Small intestine (tissue), 7 donors: ENCODE results near the gene ATPAF1. TPM values are rescaled to one million over a fixed set of nuclear protein-coding genes. Genes with fewer than 3 reads are reported as not detected.

Experiments used
- DNase-seq, 2 donors: peaks; one replicate each; pipeline versions ENCODE4 v3.0.0 to v3.0.0-alpha.2; 2013
- FAIRE-seq: peaks from 2 replicates; lab custom pipeline; 2012; peaks lifted over from hg19 to GRCh38; lab: Jason Lieb, UNC
- H3K27ac ChIP-seq, 3 donors: one replicate each; pipeline ENCODE4 v1.5.1; 2013; ENCODE audit warnings: low read length in 2 of 3, mild to moderate bottlenecking in 2 of 3, control low read depth in 1 of 3, inconsistent platforms in 1 of 3, low read depth in 1 of 3, moderate library complexity in 1 of 3
- H3K27me3 ChIP-seq, 3 donors: one replicate each; pipeline ENCODE4 v1.6.1; 2013; ENCODE audit warnings: low read length in 3 of 3, inconsistent platforms in 1 of 3; ENCODE audit not compliant: control insufficient read depth in 3 of 3, insufficient read depth in 3 of 3
- H3K36me3 ChIP-seq, 3 donors: one replicate each; pipeline ENCODE4 v1.6.1; 2013; ENCODE audit warnings: low read length in 3 of 3, inconsistent platforms in 1 of 3, low read depth in 1 of 3, mild to moderate bottlenecking in 1 of 3, moderate library complexity in 1 of 3; ENCODE audit not compliant: control insufficient read depth in 3 of 3, insufficient read depth in 2 of 3
- H3K4me1 ChIP-seq, 3 donors: one replicate each; pipeline ENCODE4 v1.6.1; 2013; ENCODE audit warnings: low read length in 2 of 3, inconsistent platforms in 1 of 3, low read depth in 1 of 3, mild to moderate bottlenecking in 1 of 3, moderate library complexity in 1 of 3; ENCODE audit not compliant: control insufficient read depth in 3 of 3, insufficient read depth in 2 of 3
- H3K4me3 ChIP-seq, 3 donors: one replicate each; pipeline ENCODE4 v1.5.1; 2013; ENCODE audit warnings: low read length in 3 of 3, control low read depth in 1 of 3, inconsistent platforms in 1 of 3, low read depth in 1 of 3, mild to moderate bottlenecking in 1 of 3, moderate library complexity in 1 of 3
- H3K9me3 ChIP-seq, 2 donors: one replicate each; pipeline ENCODE4 v1.6.1; 2013; ENCODE audit warnings: low read depth in 1 of 2, low read length in 1 of 2; ENCODE audit not compliant: control insufficient read depth in 2 of 2, insufficient read depth in 1 of 2
- WGBS, 3 donors: extraction: QIAGEN DNeasy Blood & Tissue Kit; methylation state at CpG; one replicate each; pipeline ENCODE4 v1.1.7; 2013; 5-methylcytosine and 5-hydroxymethylcytosine counted together
- polyA plus RNA-seq, 4 donors: library from polyadenylated mRNA; stranded (reverse) in 3 of 4; unstranded in 1 of 4; fragments of 200-250 nt in 3 of 4; fragments of 120-200 nt in 1 of 4; gene quantifications; one replicate each; pipeline versions ENCODE4 v1.2.1 to v1.2.3, GENCODE V29; 2013
- donor health status: healthy with polysubstance abuse.
- donor health status: control.
- donor health status: control.
- donor health status: Bipolar disorder and iron deficiency.
- donor health status: healthy.

Gene ATPAF1
- polyA plus RNA-seq, 4 donors, result 23.0 to 42.8 (median 34.6) TPM

GRCh38 chr1:46622344-46622743, 45.8 kb downstream of the ATPAF1 start:
- H3K27ac ChIP-seq, result no peak overlapping the region
- DNase-seq (peak; percentile 46 to 55), FAIRE-seq (no peak)
- no peak overlapping the region for H3K4me3 ChIP-seq
- H3K36me3 ChIP-seq, result no peaks in the 10 kb centered on the region
- H3K9me3 ChIP-seq, result no peaks in the 10 kb centered on the region
- H3K4me1 ChIP-seq, result peaks cover 0 to 23% (median 0%) of the 10 kb centered on the region in 3 donors
- 52 to 64% (median 60%) methylated on average over 3 of the region's 3 CpGs for WGBS, 3 donors
- H3K27me3 ChIP-seq, result no peaks in the 10 kb centered on the region

GRCh38 chr1:46621930-46622329, 46.2 kb downstream of the ATPAF1 start:
- WGBS, 3 donors, result 50 to 60% (median 54%) methylated on average over 7 of the region's 7 CpGs
- Histone ChIP-seq H3K4me3 (no peak overlapping the region), H3K27me3 (no peaks in the 10 kb centered on the region), H3K9me3 (no peaks in the 10 kb centered on the region), H3K27ac (no peak overlapping the region), H3K36me3 (no peaks in the 10 kb centered on the region), H3K4me1 (peaks cover 0 to 27% (median 0%) of the 10 kb centered on the region in 3 donors)
- FAIRE-seq (no peak), DNase-seq (no peak)

DNA sequence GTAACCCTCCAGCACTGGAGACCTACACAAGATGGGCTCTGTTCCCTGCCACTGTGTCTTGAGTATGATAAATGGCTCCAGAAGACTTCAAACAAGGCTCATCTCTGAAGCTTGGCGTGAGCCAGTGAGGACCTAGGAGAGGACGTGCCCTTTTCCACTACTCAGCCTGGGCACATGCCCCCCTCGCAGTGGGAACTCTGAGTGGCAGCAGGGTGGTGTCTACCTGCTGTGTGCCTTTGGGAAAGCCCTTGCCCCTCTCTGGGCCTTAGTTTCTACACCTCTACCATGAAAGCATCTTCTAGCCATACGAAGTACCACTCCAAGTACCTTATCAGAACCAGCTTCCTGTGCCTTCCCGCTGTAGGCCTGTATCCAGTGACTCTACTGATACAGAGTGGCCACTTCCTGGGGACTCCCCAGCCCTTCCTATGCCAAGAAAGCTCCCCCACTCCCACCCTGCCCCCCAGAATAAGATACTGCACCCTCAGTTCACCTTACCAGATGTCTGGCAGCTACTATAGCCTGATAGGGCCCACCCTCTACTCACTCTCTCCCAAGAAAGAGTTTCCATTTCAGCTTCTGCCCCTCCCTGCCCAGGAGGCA, 48.4 kb downstream of the ATPAF1 start:
- Histone ChIP-seq H3K36me3 (no peaks in the 10 kb centered on the region), H3K27me3 (no peaks in the 10 kb centered on the region), H3K27ac (no peak overlapping the region), H3K4me3 (no peak overlapping the region), H3K9me3 (no peaks in the 10 kb centered on the region), H3K4me1 (peaks cover 0 to 38% (median 3%) of the 10 kb centered on the region in 3 donors)
- whole genome bisulfite sequencing, 3 donors, result 90 to 93% (median 91%) methylated on average over 5 of the region's 5 CpGs
- DNase-seq (no peak), FAIRE-seq (no peak)

GRCh38 chr1:46618754-46619415, 49.3 kb downstream of the ATPAF1 start:
- no peaks in the 10 kb centered on the region for H3K27me3 ChIP-seq
- 82 to 88% (median 85%) methylated on average over 4 of the region's 4 CpGs for WGBS, 3 donors
- peaks cover 0 to 38% (median 3%) of the 10 kb centered on the region in 3 donors for H3K4me1 ChIP-seq
- no peaks in the 10 kb centered on the region for H3K9me3 ChIP-seq
- FAIRE-seq (no peak), DNase-seq (no peak)
- H3K36me3 ChIP-seq, result no peaks in the 10 kb centered on the region
- H3K27ac ChIP-seq, result no peak overlapping the region
- H3K4me3 ChIP-seq, result no peak overlapping the region

- DNase-seq, result no peak
- FAIRE-seq, result no peak
- Histone ChIP-seq H3K4me1 (peaks cover 0 to 32% (median 3%) of the 10 kb centered on the region in 3 donors), H3K27me3 (no peaks in the 10 kb centered on the region), H3K4me3 (no peak overlapping the region), H3K9me3 (no peaks in the 10 kb centered on the region), H3K36me3 (peaks cover 0 to 7% (median under 1%) of the 10 kb centered on the region in 3 donors), H3K27ac (no peak overlapping the region)
- 82 to 87% (median 85%) methylated on average over 3 of the region's 3 CpGs for WGBS, 3 donors
Observed at GRCh38 chr1:46617833-46618232, 50.3 kb downstream of the ATPAF1 start.

DNA sequence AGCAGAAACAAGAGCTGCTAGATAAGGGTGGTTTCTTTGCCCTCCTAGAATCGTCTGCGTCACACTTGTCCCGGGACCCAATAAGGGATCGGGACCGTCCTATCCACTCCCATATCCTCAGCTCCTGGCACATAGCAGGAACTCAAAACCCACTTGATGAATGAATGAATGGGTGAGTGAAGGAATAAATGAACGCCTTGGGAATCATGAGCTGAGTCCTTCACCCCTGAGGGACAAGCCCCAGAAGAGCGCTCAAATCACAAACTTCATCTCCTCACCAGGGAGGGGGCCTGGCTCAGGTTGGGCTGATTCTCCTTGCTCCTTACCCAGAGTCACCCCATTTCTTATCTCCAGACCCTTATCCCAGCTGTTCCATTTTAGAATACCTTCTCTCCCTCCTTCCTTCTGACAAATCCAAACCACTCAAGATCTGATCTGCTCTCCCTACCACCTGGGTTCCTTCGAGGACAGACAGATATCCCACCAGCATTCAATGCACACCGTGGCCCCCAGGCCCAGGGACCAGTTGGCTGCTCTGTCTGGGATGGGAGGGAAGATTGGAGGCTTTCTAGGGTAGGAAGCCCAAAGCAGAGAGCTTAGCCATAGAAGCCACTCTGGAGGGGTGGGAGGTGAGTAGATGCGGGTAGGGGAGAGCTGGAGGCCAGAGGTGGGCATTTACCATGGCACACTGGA, 50.9 kb downstream of the ATPAF1 start:
- Histone ChIP-seq H3K9me3 (no peaks in the 10 kb centered on the region), H3K36me3 (peaks cover 0 to 12% (median 3%) of the 10 kb centered on the region in 3 donors), H3K27ac (peak overlapping the region; percentile 51 to 91 (median 62)), H3K4me1 (peaks cover 0 to 30% (median 3%) of the 10 kb centered on the region in 3 donors), H3K4me3 (peak overlapping the region; percentile 68 to 76 (median 73)), H3K27me3 (no peaks in the 10 kb centered on the region)
- 36 to 41% (median 36%) methylated on average over 10 of the region's 10 CpGs for WGBS, 3 donors
- no peak for DNase-seq
- no peak for FAIRE-seq

DNA sequence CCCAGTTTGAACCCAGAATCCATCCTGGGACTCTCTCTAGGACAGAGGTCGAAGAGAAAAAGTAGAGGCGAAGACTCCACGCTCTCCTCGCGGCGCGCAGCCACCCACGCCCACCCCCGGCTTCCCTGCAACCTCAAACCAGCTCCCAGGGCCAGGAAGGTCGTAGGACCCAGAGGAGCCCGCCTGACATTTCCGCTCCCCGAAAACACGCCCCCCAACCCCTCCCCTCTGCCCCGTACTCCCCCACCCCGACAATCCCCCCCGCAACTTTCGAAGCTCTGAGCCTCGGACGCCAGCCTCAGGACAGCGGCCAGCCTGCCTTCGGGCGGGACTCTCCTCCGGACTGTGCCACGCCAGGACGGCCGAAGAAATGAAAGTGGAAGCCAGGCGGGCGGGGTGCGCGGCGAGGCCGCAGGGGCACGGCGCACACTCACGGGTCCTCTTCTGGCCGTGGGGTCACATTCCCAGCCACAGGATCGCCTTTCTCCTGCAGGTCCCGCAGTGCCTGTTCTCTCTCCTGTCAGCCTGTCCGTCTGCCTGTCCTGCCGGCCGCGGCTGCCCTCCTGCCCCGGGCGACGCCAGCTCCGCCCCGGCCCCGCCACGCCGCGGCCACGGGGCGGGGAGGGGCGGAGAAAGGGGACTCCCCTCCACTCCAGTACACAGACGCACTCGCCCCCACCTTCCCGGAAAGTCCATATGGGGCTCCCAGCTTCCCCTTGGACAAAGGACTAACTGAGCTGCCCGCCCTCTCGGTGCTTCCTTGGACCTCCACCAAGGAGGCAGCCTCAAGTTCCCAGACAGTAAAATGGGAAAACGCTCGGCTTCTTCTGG, 51.7 kb downstream of the ATPAF1 start, which contains the start of gene MOB3C:
MOB3C (minus strand) TSS at position 535 of the 831 bp plus-strand sequence. CDS start 3,490 bp downstream, outside the sequence.
- peaks cover 1 to 19% (median 3%) of the 10 kb centered on the region in 3 donors for H3K36me3 ChIP-seq
- H3K27ac ChIP-seq, result peak within 1 kb of the TSS; percentile 51 to 91 (median 62)
- FAIRE-seq, result no peak
- no peaks in the 10 kb centered on the region for H3K27me3 ChIP-seq
- H3K4me3 ChIP-seq, result peak within 1 kb of the TSS; percentile 68 to 76 (median 73)
- H3K4me1 ChIP-seq, result peaks cover 0 to 27% (median 9%) of the 10 kb centered on the region in 3 donors
- DNase-seq, result peak; percentile 79 to 86
- 0 to 1% (median 0%) methylated on average over 38 to 62 of the region's 62 CpGs for WGBS, 3 donors
- no peaks in the 10 kb centered on the region for H3K9me3 ChIP-seq
